DOHH2 (cell line): Measurements from ENCODE around the gene ROBO1.

Experiments
- H3F3A ChIP-seq: fragments of 200-600 bp; sonication (generic), shearing (Covaris generic); 2 replicates; pipeline ENCODE4 v1.6.0; 2016; ENCODE audit warnings: antibody characterized with exemption, mild to moderate bottlenecking; ENCODE audit not compliant: control insufficient read depth, insufficient read depth
- H3K27ac ChIP-seq: fragments of 200-600 bp; sonication (generic); 2 replicates; pipeline ENCODE4 v1.5.1; 2014; ENCODE audit warnings: low read depth, mild to moderate bottlenecking, low read length, moderate library complexity
- H3K27me3 ChIP-seq: fragments of 200-600 bp; sonication (generic); 2 replicates; pipeline ENCODE4 v1.6.1; 2014; ENCODE audit warnings: mild to moderate bottlenecking, low read length, mixed read lengths; ENCODE audit not compliant: control insufficient read depth
- H3K36me3 ChIP-seq: fragments of 200-600 bp; sonication (generic); 2 replicates; pipeline ENCODE4 v1.6.1; 2014; ENCODE audit warnings: mild to moderate bottlenecking, low read length, moderate library complexity, mixed read lengths; ENCODE audit not compliant: control insufficient read depth
- H3K4me1 ChIP-seq: fragments of 200-600 bp; sonication (generic); 2 replicates; pipeline ENCODE4 v1.6.1; 2014; ENCODE audit warnings: mild to moderate bottlenecking, low read length, mixed read lengths; ENCODE audit not compliant: control insufficient read depth
- H3K4me2 ChIP-seq: fragments of 200-600 bp; sonication (generic); 2 replicates; pipeline ENCODE4 v1.6.0; 2014; ENCODE audit warnings: mild to moderate bottlenecking, low read length, moderate library complexity
- H3K4me3 ChIP-seq: fragments of 200-600 bp; sonication (generic); 2 replicates; pipeline ENCODE4 v1.5.1; 2014; ENCODE audit warnings: mild to moderate bottlenecking, low read length, mixed read lengths
- H3K79me2 ChIP-seq: fragments of 200-600 bp; sonication (generic); 2 replicates; pipeline ENCODE4 v1.6.1; 2014; ENCODE audit warnings: mild to moderate bottlenecking, low read length, mixed read lengths; ENCODE audit not compliant: control insufficient read depth
- H3K9me2 ChIP-seq: fragments of 200-600 bp; sonication (generic); replicated peaks from 2 replicates; pipeline ENCODE4 v1.6.1; 2014; ENCODE audit warnings: mild to moderate bottlenecking, low read length, mixed read lengths; ENCODE audit not compliant: control insufficient read depth
- H3K9me3 ChIP-seq: fragments of 200-600 bp; sonication (generic); 2 replicates; pipeline ENCODE4 v1.6.1; 2014; ENCODE audit warnings: antibody characterized with exemption, low read length, mixed read lengths; ENCODE audit not compliant: control insufficient read depth, insufficient read depth
- H4K20me1 ChIP-seq: fragments of 200-600 bp; sonication (generic); 2 replicates; pipeline ENCODE4 v1.6.0; 2014; ENCODE audit warnings: low read depth, mild to moderate bottlenecking, antibody characterized with exemption, low read length, moderate library complexity; ENCODE audit not compliant: control insufficient read depth, insufficient read depth
- CTCF ChIP-seq: fragments of 200-600 bp; sonication (generic); IDR thresholded peaks from one replicate; pipeline ENCODE4 v1.5.1; 2014; ENCODE audit warnings: antibody characterized with exemption, mild to moderate bottlenecking, low read depth, low read length; ENCODE audit not compliant: poor library complexity, severe bottlenecking
- EZH2phosphoT487 ChIP-seq: fragments of 200-600 bp; sonication (generic); IDR thresholded peaks from 2 replicates; pipeline ENCODE4 v1.6.1; 2017; ENCODE audit warnings: borderline replicate concordance, mild to moderate bottlenecking, antibody characterized with exemption, low read length, moderate library complexity, mixed read lengths

The ROBO1 gene

GRCh38 chr3:78611278-78611677 lies 1156.5 kb downstream of the ROBO1 start:
- no peaks in the 10 kb centered on the region for H4K20me1 ChIP-seq
- H3K4me3 ChIP-seq: no peak overlapping the region
- no peaks in the 10 kb centered on the region for H3F3A ChIP-seq
- H3K36me3 ChIP-seq: no peaks in the 10 kb centered on the region
- H3K9me2 ChIP-seq: no peaks in the 10 kb centered on the region
- no peaks in the 10 kb centered on the region for H3K4me1 ChIP-seq
- H3K27ac ChIP-seq: no peak overlapping the region
- no peak overlapping the region for H3K4me2 ChIP-seq
- TF ChIP-seq EZH2phosphoT487: no peak
- no peak for TF ChIP-seq CTCF
- H3K27me3 ChIP-seq: no peaks in the 10 kb centered on the region
- H3K79me2 ChIP-seq: no peaks in the 10 kb centered on the region
- no peaks in the 10 kb centered on the region for H3K9me3 ChIP-seq

- Histone ChIP-seq H3K4me1 (no peaks in the 10 kb centered on the region), H3K4me2 (no peak overlapping the region), H3K9me3 (no peaks in the 10 kb centered on the region), H3K27ac (no peak overlapping the region), H3K27me3 (no peaks in the 10 kb centered on the region), H3F3A (no peaks in the 10 kb centered on the region), H3K79me2 (no peaks in the 10 kb centered on the region), H4K20me1 (no peaks in the 10 kb centered on the region), H3K4me3 (no peak overlapping the region), H3K9me2 (no peaks in the 10 kb centered on the region), H3K36me3 (no peaks in the 10 kb centered on the region)
- TF ChIP-seq EZH2phosphoT487: no peak
- TF ChIP-seq CTCF: no peak
Observed at GRCh38 chr3:78610462-78611125, 1157.2 kb downstream of the ROBO1 start.

GRCh38 chr3:78606756-78607155 lies 1161.0 kb downstream of the ROBO1 start:
- H3K27me3 ChIP-seq: no peaks in the 10 kb centered on the region
- H3K4me2 ChIP-seq: no peak overlapping the region
- H3F3A ChIP-seq: no peaks in the 10 kb centered on the region
- no peaks in the 10 kb centered on the region for H3K36me3 ChIP-seq
- H3K27ac ChIP-seq: no peak overlapping the region
- H3K9me3 ChIP-seq: no peaks in the 10 kb centered on the region
- no peaks in the 10 kb centered on the region for H3K79me2 ChIP-seq
- H3K4me3 ChIP-seq: no peak overlapping the region
- no peaks in the 10 kb centered on the region for H4K20me1 ChIP-seq
- TF ChIP-seq CTCF: no peak
- no peak for TF ChIP-seq EZH2phosphoT487
- H3K9me2 ChIP-seq: no peaks in the 10 kb centered on the region
- no peaks in the 10 kb centered on the region for H3K4me1 ChIP-seq

- no peaks in the 10 kb centered on the region for H3K9me3 ChIP-seq
- H3K4me2 ChIP-seq: no peak overlapping the region
- no peaks in the 10 kb centered on the region for H3K79me2 ChIP-seq
- no peaks in the 10 kb centered on the region for H4K20me1 ChIP-seq
- H3F3A ChIP-seq: no peaks in the 10 kb centered on the region
- no peaks in the 10 kb centered on the region for H3K4me1 ChIP-seq
- TF ChIP-seq EZH2phosphoT487: no peak
- TF ChIP-seq CTCF: no peak
- H3K27me3 ChIP-seq: no peaks in the 10 kb centered on the region
- H3K36me3 ChIP-seq: no peaks in the 10 kb centered on the region
- no peak overlapping the region for H3K27ac ChIP-seq
- H3K4me3 ChIP-seq: no peak overlapping the region
- H3K9me2 ChIP-seq: no peaks in the 10 kb centered on the region
Observed at GRCh38 chr3:78605178-78605577, 1162.6 kb downstream of the ROBO1 start.
